ENCODE results near the gene PLAGL1. TPM values are rescaled to one million over a fixed set of nuclear protein-coding genes. Genes with fewer than 3 reads are reported as not detected.

The PLAGL1 gene
- total and polyA plus RNA-seq, 2 of the 13 experiments (the other 11 are each of a cell fraction or from before 2014, with no cell fraction given): 0.60 to 2.3 TPM

DNA sequence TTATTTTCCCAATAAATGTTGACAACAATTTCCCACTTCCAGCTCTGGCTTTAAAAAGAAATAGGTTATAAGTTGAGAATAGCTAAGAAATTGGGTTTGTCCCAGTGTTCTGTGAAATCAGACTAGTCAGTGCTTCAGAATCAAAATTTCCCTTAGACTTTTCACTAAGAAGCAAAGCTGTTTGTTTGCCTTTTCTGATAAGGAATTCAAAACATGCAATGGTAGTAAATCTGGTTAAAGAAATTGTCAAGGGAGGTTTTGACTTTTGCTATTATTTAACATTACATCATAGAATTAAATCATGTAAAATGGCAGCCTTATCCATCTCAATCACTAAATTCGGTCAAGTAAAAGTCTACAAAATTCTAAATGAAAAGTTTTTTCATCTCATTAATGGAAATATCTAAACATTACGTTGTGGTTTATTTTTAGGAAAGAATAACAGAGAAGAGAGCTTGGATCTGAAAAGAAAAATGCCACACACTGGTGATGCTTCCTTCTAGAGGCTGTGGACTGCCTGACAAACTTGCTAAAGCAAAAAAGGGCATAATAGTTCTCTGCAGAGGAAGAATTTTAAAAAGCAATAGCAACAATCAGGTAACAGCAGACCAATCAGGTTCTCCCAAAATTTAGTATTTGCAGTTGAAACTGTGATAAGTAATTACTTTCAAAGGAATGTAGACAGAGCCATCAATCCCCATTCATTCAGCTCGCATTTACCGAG, 36.4 kb downstream of the PLAGL1 start (continued):
- no peak for TF ChIP-seq CEBPB (IDR thresholded peaks at IDR 0.05; ENCODE audit: borderline replicate concordance, low read depth, low read length)

- Histone ChIP-seq H3K4me2 (ENCODE audit: low read depth, low read length) (no peak overlapping the region), H3K36me3 (replicated peaks in 1 of 2; ENCODE audit: control insufficient read depth in 1 of 2, insufficient read depth in 2 of 2, low read length in 2 of 2) (no peaks in the 10 kb centered on the region), H3K9me3 (ENCODE audit: low read length) (no peaks in the 10 kb centered on the region), H3K4me1 (ENCODE audit: insufficient read depth, low read length) (peaks cover 23% of the 10 kb centered on the region), H3K4me3 (replicated peaks in 1 of 3; ENCODE audit: insufficient read depth in 1 of 3, low read depth in 2 of 3, low read length in 3 of 3) (no peak overlapping the region), H2AFZ (ENCODE audit: low read length) (no peak overlapping the region), H3K79me2 (ENCODE audit: insufficient read depth, low read length) (no peaks in the 10 kb centered on the region), H3K9ac (ENCODE audit: insufficient read depth, low read depth, low read length) (no peak overlapping the region), H3K27me3 (ENCODE audit: control insufficient read depth in 1 of 2, insufficient read depth in 2 of 2, low read length in 2 of 2) (no peaks in the 10 kb centered on the region; a peak in 1 of 5 replicates), H3K27ac (ENCODE audit: extremely low read length, insufficient read depth, low read length) (no peak overlapping the region), H4K20me1 (ENCODE audit: insufficient read depth, low read length) (no peaks in the 10 kb centered on the region)
- CTCF ChIA-PET (ENCODE audit: low intra/inter-chr PET ratio, low total read pairs): no interaction called here
- ATAC-seq (no peak), FAIRE-seq (no peak), DNase-seq (ENCODE audit: low spot score) (no peak)
- POLR2A ChIA-PET: no interaction called here
- intact Hi-C loops (cut with micrococcal nuclease; ENCODE audit: unreplicated experiment) (no loop called here), in situ Hi-C loops (cut with HindIII; ENCODE audit: extremely low pct_ligation_motif_present, low pct_unique_long_range_greater_than_20kb) (no loop called here)
- WGBS (ENCODE audit: low lambda C conversion rate): 59% methylated on average over 6 of the region's 6 CpGs
- BruUV-seq (replicated peaks): no TSS peak
- TF ChIP-seq SMAD1 (CRISPR knock-in tag; IDR thresholded peaks at IDR 0.05; ENCODE audit: borderline replicate concordance, low read depth) (no peak), KMT2B (CRISPR knock-in tag; IDR thresholded peaks at IDR 0.05) (no peak), HDAC2 (CRISPR knock-in tag; IDR thresholded peaks at IDR 0.05) (no peak), MAFK (conservative IDR thresholded peaks at IDR 0.05 in 1 of 2, IDR thresholded peaks at IDR 0.05 in 1 of 2; ENCODE audit: low read length in 2 of 2) (0 out of 4 replicates have a peak, but pooled peaks of 1 of the 2 experiments have one; percentile 2), JDP2 (CRISPR knock-in tag; IDR thresholded peaks at IDR 0.05; ENCODE audit: borderline replicate concordance) (no peak), CBFB (CRISPR knock-in tag; IDR thresholded peaks at IDR 0.05) (no peak)
These were observed 37.4 kb downstream of the PLAGL1 start for GRCh38 chr6:143970456-143971218.
